Esophagus muscularis mucosa (tissue), 4 donors: ENCODE data around the gene SLAMF9.

ENCODE experiments used
- EP300 ChIP-seq: sonication (generic); formaldehyde crosslinking; IDR thresholded peaks from one replicate; pipeline ENCODE4 v1.6.1; 2017; ENCODE audit warnings: antibody characterized with exemption
- POLR2A ChIP-seq: fragments of 450-650 bp; IDR thresholded peaks from one replicate; pipeline ENCODE4 v1.6.1; 2017; ENCODE audit warnings: antibody characterized with exemption, moderate library complexity, mild to moderate bottlenecking, low read depth
- POLR2AphosphoS5 ChIP-seq, 2 donors: sonication (generic); formaldehyde crosslinking; IDR thresholded peaks; one replicate each; pipeline ENCODE4 v1.6.1; 2017; ENCODE audit warnings: antibody characterized with exemption in 2 of 2
- TF ChIP-seq, protein P1 (sequence below), 3 experiments: fragments of 200-600 bp in 2 of 3; fragments of 450-650 bp in 1 of 3; sonication (generic) in 2 of 3; IDR thresholded peaks; one replicate each; pipeline ENCODE4 v1.5.1; 2017 to 2019; ENCODE audit warnings: antibody characterized with exemption in 3 of 3, mild to moderate bottlenecking in 2 of 3, moderate library complexity in 1 of 3

DNA sequence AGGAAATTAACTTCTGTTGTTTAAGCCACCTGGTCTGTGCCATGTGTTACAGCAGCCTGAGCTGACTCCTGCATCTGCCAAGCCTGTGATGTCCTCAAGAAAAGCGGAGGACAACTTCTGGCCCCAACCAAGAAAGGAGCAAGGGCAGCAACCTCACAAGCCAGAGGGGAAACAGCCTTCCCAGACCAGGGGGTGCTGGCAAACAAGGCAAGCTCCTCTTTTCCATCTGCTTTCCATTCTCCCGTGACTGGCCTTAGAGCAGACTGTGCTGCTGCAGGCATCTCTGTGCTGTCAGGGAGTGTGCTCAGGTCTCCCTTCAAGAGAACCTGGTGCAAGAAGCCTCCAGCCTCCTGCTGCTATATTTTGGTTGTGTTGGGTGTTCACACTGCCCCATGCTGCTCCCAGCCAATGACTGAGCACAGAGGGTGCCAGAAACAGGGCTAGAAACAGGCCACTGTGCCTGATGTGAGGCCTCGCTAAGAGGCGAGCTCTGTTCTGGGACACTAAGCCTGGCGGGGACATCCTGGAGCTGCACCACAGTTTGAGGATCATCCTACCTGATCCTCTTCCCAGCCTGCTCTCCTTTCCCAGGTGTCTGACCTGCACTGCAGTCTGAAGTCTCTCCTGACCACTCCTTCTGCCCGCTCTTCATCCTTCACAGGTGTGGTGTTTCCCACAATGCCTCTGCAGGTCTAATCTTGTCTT lies 27.5 kb upstream of the SLAMF9 start:
- TF ChIP-seq, protein P1, sequence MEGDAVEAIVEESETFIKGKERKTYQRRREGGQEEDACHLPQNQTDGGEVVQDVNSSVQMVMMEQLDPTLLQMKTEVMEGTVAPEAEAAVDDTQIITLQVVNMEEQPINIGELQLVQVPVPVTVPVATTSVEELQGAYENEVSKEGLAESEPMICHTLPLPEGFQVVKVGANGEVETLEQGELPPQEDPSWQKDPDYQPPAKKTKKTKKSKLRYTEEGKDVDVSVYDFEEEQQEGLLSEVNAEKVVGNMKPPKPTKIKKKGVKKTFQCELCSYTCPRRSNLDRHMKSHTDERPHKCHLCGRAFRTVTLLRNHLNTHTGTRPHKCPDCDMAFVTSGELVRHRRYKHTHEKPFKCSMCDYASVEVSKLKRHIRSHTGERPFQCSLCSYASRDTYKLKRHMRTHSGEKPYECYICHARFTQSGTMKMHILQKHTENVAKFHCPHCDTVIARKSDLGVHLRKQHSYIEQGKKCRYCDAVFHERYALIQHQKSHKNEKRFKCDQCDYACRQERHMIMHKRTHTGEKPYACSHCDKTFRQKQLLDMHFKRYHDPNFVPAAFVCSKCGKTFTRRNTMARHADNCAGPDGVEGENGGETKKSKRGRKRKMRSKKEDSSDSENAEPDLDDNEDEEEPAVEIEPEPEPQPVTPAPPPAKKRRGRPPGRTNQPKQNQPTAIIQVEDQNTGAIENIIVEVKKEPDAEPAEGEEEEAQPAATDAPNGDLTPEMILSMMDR (IDR thresholded peaks at IDR 0.05) = no peak
- no peak for TF ChIP-seq POLR2A
- no peak for TF ChIP-seq POLR2AphosphoS5 (IDR thresholded peaks at IDR 0.05)
- no peak for TF ChIP-seq EP300
